A673 (cell line): ENCODE measurements around the gene RPL34. TPM values are rescaled to one million over a fixed set of nuclear protein-coding genes. Genes with fewer than 3 reads are reported as not detected.
A peak's percentile ranks its signal among the peaks of the same experiment; 100 is the strongest.

ENCODE experiments used
- BruUV-seq: library from RNA; stranded (reverse); fragments of 400-500 nt; replicated peaks from 2 replicates; lab custom pipeline; 2021; lab: Mats Ljungman, UMichigan
- CTCF ChIA-PET: fragments of 300-600 bp; sonication (Branson Sonifier 250); formaldehyde crosslinking; loops from one replicate; lab custom pipeline; 2022; ENCODE audit warnings: antibody characterized with exemption; lab: Charles Lee
- POLR2A ChIA-PET: fragments of 300-600 bp; sonication (Branson Sonifier 250); formaldehyde crosslinking; loops from one replicate; lab custom pipeline; 2022; ENCODE audit warnings: antibody characterized with exemption; ENCODE audit not compliant: low non-redundant PET; lab: Charles Lee
- DNase-seq: peaks from one replicate; pipeline ENCODE4 v3.0.0-alpha.2; 2015; ENCODE audit warnings: low spot score
- H3K27ac ChIP-seq: fragments of 200-600 bp; sonication (generic); 2 replicates; pipeline ENCODE4 v1.5.1; 2016; ENCODE audit warnings: mixed run types, low read depth, mild to moderate bottlenecking, mixed read lengths, antibody characterized with exemption, low read length; ENCODE audit not compliant: poor library complexity, severe bottlenecking
- H3K27me3 ChIP-seq: fragments of 200-600 bp; sonication (generic); replicated peaks from 2 replicates; pipeline ENCODE4 v1.6.1; 2017; ENCODE audit warnings: mixed run types, low read depth, mild to moderate bottlenecking, mixed read lengths, antibody characterized with exemption, low read length; ENCODE audit not compliant: insufficient read depth, poor library complexity
- H3K36me3 ChIP-seq: fragments of 200-600 bp; sonication (generic); 2 replicates; pipeline ENCODE4 v1.6.1; 2016; ENCODE audit warnings: mixed run types, mild to moderate bottlenecking, mixed read lengths, antibody characterized with exemption, low read length; ENCODE audit not compliant: insufficient read depth, poor library complexity, severe bottlenecking
- H3K4me1 ChIP-seq: fragments of 200-600 bp; sonication (generic); 2 replicates; pipeline ENCODE4 v1.6.1; 2017; ENCODE audit warnings: mixed run types, mild to moderate bottlenecking, mixed read lengths, antibody characterized with exemption, low read length; ENCODE audit not compliant: insufficient read depth, poor library complexity, severe bottlenecking
- H3K4me3 ChIP-seq: fragments of 200-600 bp; sonication (generic); 2 replicates; pipeline ENCODE4 v1.5.1; 2016; ENCODE audit warnings: low read depth, mixed run types, mild to moderate bottlenecking, mixed read lengths, low read length; ENCODE audit not compliant: poor library complexity, severe bottlenecking
- H3K9me3 ChIP-seq: fragments of 200-600 bp; sonication (generic); 2 replicates; pipeline ENCODE4 v1.6.1; 2016; ENCODE audit warnings: mixed run types, low read depth, mild to moderate bottlenecking, mixed read lengths, antibody characterized with exemption, low read length; ENCODE audit not compliant: poor library complexity, severe bottlenecking
- EZH2 ChIP-seq: fragments of 200-600 bp; sonication (generic); IDR thresholded peaks from 2 replicates; pipeline ENCODE4 v1.6.1; 2017; ENCODE audit warnings: borderline replicate concordance, low read depth, mild to moderate bottlenecking, mixed read lengths, antibody characterized with exemption, low read length; ENCODE audit not compliant: poor library complexity, severe bottlenecking
- intact Hi-C: fragments of 100-400 bp; cut with micrococcal nuclease; formaldehyde crosslinking; loops from one replicate; pipeline ENCODE4 v1.10.0; 2022; ENCODE audit not compliant: unreplicated experiment
- total RNA-seq: library from RNA; stranded (reverse); gene quantifications from 2 replicates; pipeline ENCODE4 v1.2.3, GENCODE V29; 2021
- TF ChIP-seq, protein P1 (sequence below): fragments of 300-800, 200-600 bp; sonication (generic); conservative IDR thresholded peaks from 2 replicates; pipeline ENCODE4 v1.5.1; 2017; ENCODE audit warnings: low read depth, mild to moderate bottlenecking, antibody characterized with exemption, low read length, moderate library complexity, mixed read lengths

RPL34 gene
- total RNA-seq, 1 experiment from 2014 or later, result 932 TPM

DNA sequence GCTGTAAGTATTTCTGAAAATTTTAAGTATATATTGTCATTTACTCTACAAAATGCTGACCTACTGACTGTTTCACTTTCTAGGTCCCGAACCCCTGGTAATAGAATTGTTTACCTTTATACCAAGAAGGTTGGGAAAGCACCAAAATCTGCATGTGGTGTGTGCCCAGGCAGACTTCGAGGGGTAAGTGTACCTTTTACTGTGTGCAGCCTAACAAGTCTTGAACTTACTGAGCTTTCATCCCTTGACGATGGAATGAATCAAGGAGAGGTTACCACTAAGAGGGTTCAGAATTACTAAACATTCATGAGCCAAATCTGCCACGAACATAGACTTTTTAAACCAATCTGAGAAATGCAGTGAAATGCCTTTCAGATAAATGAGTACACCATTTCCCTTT lies 1.6 kb downstream of the RPL34 start:
- intact Hi-C loops, result no loop called here
- Histone ChIP-seq H3K9me3 (no peaks in the 10 kb centered on the region), H3K27ac (peak overlapping the region; percentile 83), H3K4me3 (peak overlapping the region; percentile 76), H3K4me1 (peaks cover 27% of the 10 kb centered on the region), H3K27me3 (no peaks in the 10 kb centered on the region), H3K36me3 (peaks cover 56% of the 10 kb centered on the region)
- DNase-seq, result no peak
- ChIA-PET POLR2A (interaction anchor here (0.7 kb wide), 1 partner anchor 628 kb away, joined by 3 read pairs; no protein-coding TSS in a partner anchor), CTCF (no interaction called here)
- BruUV-seq, result no TSS peak
- TF ChIP-seq, protein P1, sequence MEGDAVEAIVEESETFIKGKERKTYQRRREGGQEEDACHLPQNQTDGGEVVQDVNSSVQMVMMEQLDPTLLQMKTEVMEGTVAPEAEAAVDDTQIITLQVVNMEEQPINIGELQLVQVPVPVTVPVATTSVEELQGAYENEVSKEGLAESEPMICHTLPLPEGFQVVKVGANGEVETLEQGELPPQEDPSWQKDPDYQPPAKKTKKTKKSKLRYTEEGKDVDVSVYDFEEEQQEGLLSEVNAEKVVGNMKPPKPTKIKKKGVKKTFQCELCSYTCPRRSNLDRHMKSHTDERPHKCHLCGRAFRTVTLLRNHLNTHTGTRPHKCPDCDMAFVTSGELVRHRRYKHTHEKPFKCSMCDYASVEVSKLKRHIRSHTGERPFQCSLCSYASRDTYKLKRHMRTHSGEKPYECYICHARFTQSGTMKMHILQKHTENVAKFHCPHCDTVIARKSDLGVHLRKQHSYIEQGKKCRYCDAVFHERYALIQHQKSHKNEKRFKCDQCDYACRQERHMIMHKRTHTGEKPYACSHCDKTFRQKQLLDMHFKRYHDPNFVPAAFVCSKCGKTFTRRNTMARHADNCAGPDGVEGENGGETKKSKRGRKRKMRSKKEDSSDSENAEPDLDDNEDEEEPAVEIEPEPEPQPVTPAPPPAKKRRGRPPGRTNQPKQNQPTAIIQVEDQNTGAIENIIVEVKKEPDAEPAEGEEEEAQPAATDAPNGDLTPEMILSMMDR, result no peak
- TF ChIP-seq EZH2, result no peak

DNA sequence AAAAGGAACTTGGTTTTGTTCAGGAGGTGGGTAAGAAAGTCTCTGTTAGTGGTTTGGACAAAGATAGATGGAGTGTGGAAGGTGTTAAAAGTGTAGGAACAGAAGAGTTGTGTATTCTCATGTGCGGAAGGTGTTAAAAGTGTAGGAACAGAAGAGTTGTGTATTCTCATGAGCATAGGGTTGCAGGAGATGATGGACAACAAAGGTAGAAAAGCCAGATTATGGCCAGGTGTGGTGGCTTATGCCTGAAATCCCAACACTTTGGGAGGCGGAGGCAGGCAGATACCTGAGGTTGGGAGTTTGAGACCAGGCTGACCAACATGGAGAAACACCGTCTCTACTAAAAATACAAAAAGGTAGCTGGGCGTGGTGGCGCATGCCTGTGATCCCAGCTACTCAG lies 2.5 kb downstream of the RPL34 start:
- Histone ChIP-seq H3K27ac (no peak overlapping the region), H3K4me1 (peaks cover 27% of the 10 kb centered on the region), H3K36me3 (peaks cover 64% of the 10 kb centered on the region), H3K4me3 (peak overlapping the region; percentile 76), H3K9me3 (no peaks in the 10 kb centered on the region), H3K27me3 (no peaks in the 10 kb centered on the region)
- POLR2A ChIA-PET, result no interaction called here
- intact Hi-C loops, result no loop called here
- TF ChIP-seq, protein P1, result no peak
- TF ChIP-seq EZH2, result no peak
- DNase-seq, result no peak
- no TSS peak for BruUV-seq
- CTCF ChIA-PET, result no interaction called here

DNA sequence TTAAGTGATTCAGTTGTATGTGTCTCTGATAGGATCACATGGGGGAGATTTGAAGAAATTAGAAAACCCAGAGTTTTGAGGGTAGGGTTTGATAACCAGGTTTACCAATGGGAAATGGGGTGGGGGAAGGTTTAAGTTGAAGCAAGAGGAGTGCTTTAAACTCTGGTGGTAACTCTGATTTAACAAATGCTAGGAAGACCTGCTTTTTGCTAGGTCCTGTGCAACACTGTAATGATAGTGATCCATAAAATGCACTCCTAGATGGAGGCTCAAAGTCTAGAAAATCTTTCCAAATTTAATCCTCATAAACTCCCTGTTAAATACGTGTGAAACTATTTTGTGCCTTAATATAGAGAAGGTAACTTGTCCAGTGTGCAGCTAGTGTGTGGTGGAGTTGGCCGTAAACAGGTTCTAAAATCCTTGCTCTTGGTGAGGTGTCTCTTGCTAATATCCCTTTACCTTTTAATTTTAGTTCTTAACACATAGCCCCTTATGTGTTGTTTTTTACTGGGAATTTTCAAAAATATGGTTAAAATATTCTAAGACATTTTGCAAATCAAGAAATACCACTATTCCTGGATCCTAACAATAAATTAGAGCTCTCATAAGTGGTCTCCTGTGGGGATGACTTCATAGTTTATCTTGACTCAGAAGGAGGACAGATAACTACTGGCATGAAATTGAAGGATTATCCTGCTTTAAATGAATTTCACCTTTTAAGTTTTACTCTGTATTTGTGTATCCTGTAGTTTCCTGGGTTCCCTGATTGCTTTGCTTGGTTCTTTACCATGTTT lies 4.1 kb downstream of the RPL34 start:
- BruUV-seq, result no TSS peak
- Histone ChIP-seq H3K36me3 (peaks cover 79% of the 10 kb centered on the region), H3K4me1 (peaks cover 26% of the 10 kb centered on the region), H3K9me3 (no peaks in the 10 kb centered on the region), H3K4me3 (no peak overlapping the region), H3K27ac (no peak overlapping the region), H3K27me3 (no peaks in the 10 kb centered on the region)
- no peak for DNase-seq
- CTCF ChIA-PET, result no interaction called here
- intact Hi-C loops, result no loop called here
- no peak for TF ChIP-seq EZH2
- TF ChIP-seq, protein P1, result no peak
- POLR2A ChIA-PET, result no interaction called here
